ENCODE measurements around the gene FOXP1. TPM values are rescaled to one million over a fixed set of nuclear protein-coding genes. Genes with fewer than 3 reads are reported as not detected.

FOXP1 gene
- total RNA-seq, 3 donors from 2014 or later = 61.9 to 267 (median 146) TPM

DNA sequence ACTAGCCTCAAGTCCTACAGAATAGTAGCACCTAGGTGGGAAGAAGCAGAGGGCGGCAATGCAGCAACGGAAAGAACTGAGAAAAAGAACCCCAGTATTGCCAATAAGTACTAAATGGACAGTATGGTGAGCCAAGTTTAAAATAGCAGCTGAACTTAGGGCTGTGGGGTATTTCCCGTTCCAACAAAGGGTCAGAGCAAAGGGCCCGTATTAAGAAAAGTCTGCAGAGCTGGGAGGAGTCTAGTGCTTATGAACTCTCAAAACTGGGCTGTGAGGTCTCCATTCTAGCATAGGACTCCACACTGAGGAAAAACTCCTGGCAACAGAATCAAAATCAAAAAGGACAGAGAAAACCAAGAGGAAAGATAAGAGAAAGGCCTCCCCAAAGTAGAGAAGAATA lies 250.7 kb downstream of the FOXP1 start:
- H3K27me3 ChIP-seq = no peaks in the 10 kb centered on the region
- H3K36me3 ChIP-seq = no peaks in the 10 kb centered on the region
- H3K4me1 ChIP-seq = no peaks in the 10 kb centered on the region
- H3K4me3 ChIP-seq = no peak overlapping the region
- H3K27ac ChIP-seq = no peak overlapping the region
- intact Hi-C loops (cut with DNase I; ENCODE audit: low total_unique reads) = no loop called here
- H3K9me3 ChIP-seq = no peaks in the 10 kb centered on the region
- no peak for TF ChIP-seq POLR2A (IDR thresholded peaks at IDR 0.05)
- TF ChIP-seq POLR2AphosphoS5 (IDR thresholded peaks at IDR 0.05) = no peak
- TF ChIP-seq, protein P1, sequence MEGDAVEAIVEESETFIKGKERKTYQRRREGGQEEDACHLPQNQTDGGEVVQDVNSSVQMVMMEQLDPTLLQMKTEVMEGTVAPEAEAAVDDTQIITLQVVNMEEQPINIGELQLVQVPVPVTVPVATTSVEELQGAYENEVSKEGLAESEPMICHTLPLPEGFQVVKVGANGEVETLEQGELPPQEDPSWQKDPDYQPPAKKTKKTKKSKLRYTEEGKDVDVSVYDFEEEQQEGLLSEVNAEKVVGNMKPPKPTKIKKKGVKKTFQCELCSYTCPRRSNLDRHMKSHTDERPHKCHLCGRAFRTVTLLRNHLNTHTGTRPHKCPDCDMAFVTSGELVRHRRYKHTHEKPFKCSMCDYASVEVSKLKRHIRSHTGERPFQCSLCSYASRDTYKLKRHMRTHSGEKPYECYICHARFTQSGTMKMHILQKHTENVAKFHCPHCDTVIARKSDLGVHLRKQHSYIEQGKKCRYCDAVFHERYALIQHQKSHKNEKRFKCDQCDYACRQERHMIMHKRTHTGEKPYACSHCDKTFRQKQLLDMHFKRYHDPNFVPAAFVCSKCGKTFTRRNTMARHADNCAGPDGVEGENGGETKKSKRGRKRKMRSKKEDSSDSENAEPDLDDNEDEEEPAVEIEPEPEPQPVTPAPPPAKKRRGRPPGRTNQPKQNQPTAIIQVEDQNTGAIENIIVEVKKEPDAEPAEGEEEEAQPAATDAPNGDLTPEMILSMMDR (IDR thresholded peaks at IDR 0.05) = no peak
- no peak for DNase-seq (ENCODE audit: low spot score in 2 of 2)

DNA sequence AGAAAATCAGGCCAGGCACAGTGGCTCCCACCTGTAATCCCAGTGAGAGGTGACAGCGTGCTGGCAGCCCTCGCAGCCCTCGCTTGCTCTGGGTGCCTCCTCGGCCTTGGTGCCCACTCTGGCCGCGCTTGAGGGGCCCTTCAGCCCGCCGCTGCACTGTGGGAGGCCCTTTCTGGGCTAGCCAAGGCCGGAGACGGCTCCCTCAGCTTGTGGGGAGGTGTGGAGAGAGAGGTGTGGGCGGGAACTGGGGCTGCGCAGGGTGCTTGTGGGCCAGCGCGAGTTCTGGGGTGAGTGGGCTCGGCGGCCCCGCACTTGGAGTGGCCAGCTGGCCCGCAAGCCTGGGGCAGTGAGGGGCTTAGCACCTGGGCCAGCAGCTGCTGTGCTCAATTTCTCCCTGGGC lies 252.6 kb downstream of the FOXP1 start:
- no peak for DNase-seq (ENCODE audit: low spot score in 2 of 2)
- TF ChIP-seq, protein P1 (IDR thresholded peaks at IDR 0.05) = no peak
- TF ChIP-seq POLR2AphosphoS5 (IDR thresholded peaks at IDR 0.05) = no peak
- TF ChIP-seq POLR2A (IDR thresholded peaks at IDR 0.05) = no peak
- intact Hi-C loops (cut with DNase I; ENCODE audit: low total_unique reads) = no loop called here

DNA sequence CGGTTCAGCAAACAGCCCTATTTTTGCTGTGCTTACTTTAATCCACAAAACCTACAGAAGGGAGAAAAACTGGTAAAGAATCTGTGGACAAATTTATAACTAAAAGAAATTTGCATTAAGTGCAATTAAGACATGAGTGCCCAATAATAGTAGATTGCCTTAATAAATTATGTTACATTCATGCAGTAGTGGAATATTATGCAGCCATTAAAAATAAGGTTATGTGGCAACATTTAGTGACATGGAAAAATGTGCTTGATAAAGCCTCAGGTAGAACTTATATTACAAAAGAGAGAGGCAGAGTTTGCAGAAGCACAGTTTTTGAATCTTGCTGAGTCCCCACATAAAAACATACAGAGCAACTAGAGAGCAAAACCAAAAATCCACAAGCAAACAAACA lies 253.0 kb downstream of the FOXP1 start:
- Histone ChIP-seq H3K27me3 (no peaks in the 10 kb centered on the region), H3K9me3 (no peaks in the 10 kb centered on the region), H3K4me3 (no peak overlapping the region), H3K27ac (no peak overlapping the region), H3K36me3 (no peaks in the 10 kb centered on the region), H3K4me1 (no peaks in the 10 kb centered on the region)
- intact Hi-C loops (cut with DNase I; ENCODE audit: low total_unique reads) = no loop called here
- no peak for DNase-seq (ENCODE audit: low spot score in 2 of 2)
- TF ChIP-seq POLR2AphosphoS5 (IDR thresholded peaks at IDR 0.05) = no peak
- TF ChIP-seq, protein P1 (IDR thresholded peaks at IDR 0.05) = no peak
- TF ChIP-seq POLR2A (IDR thresholded peaks at IDR 0.05) = no peak

More for the DNA sequence above, 252.6 kb downstream of the FOXP1 start:
- no peaks in the 10 kb centered on the region for H3K27me3 ChIP-seq
- no peaks in the 10 kb centered on the region for H3K9me3 ChIP-seq
- no peak overlapping the region for H3K27ac ChIP-seq
- no peaks in the 10 kb centered on the region for H3K4me1 ChIP-seq
- H3K4me3 ChIP-seq = no peak overlapping the region
- no peaks in the 10 kb centered on the region for H3K36me3 ChIP-seq

DNA sequence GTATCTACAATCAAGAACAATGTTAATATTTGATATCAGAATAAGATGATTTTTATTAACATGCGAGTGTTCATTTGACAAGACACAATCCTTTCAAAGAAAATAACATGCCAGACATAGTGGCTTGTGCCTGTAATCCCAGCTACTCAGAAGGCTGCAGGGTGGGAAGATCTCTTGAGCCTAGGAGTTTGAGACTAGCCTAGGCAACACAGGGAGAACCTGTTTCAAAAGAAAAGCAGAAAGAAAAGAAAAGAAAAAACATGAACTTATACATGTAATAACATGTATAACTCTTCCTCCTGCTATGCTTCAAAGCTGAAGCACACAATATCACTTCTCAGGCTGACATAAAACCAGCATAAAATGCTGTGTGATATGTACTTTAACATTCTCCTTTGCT lies 253.7 kb downstream of the FOXP1 start:
- Histone ChIP-seq H3K4me3 (no peak overlapping the region), H3K36me3 (no peaks in the 10 kb centered on the region), H3K27me3 (no peaks in the 10 kb centered on the region), H3K9me3 (no peaks in the 10 kb centered on the region), H3K4me1 (no peaks in the 10 kb centered on the region), H3K27ac (no peak overlapping the region)
- intact Hi-C loops (cut with DNase I; ENCODE audit: low total_unique reads) = no loop called here
- no peak for TF ChIP-seq POLR2A (IDR thresholded peaks at IDR 0.05)
- TF ChIP-seq, protein P1 (IDR thresholded peaks at IDR 0.05) = no peak
- no peak for TF ChIP-seq POLR2AphosphoS5 (IDR thresholded peaks at IDR 0.05)
- DNase-seq (ENCODE audit: low spot score in 2 of 2) = no peak

DNA sequence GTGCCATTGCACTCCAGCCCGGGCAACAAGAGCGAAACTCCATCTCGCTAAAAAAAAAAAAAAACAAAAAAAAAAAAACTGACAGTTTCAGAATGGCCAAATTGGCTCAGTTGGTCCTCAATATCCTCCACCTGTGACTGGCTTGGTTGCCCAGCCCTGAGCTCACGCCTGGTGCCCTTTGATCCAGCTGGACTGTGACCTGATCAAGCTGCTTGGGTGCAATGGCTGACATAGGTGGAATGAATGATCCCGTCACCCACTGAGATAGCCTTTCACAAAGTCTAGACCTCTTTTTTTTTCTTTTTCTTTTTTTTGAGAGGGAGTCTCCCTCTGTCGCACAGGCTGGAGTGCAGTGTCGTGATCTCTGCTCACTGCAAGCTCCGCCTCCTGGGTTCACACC lies 254.6 kb downstream of the FOXP1 start:
- DNase-seq (ENCODE audit: low spot score in 2 of 2) = no peak
- H3K4me1 ChIP-seq = no peaks in the 10 kb centered on the region
- H3K4me3 ChIP-seq = no peak overlapping the region
- intact Hi-C loops (cut with DNase I; ENCODE audit: low total_unique reads) = no loop called here
- no peak overlapping the region for H3K27ac ChIP-seq
- H3K27me3 ChIP-seq = no peaks in the 10 kb centered on the region
- TF ChIP-seq POLR2AphosphoS5 (IDR thresholded peaks at IDR 0.05) (no peak), POLR2A (IDR thresholded peaks at IDR 0.05) (no peak)
- TF ChIP-seq, protein P1 (IDR thresholded peaks at IDR 0.05) = no peak
- H3K36me3 ChIP-seq = no peaks in the 10 kb centered on the region
- no peaks in the 10 kb centered on the region for H3K9me3 ChIP-seq

Data from breast epithelium (tissue), 4 donors.